SIG-M5 treated with dmso at 0.1 percent for 504 hours (cell line): ENCODE results near the gene RASSF3.
"Not testable (repeated sequence)": the region's sequence is repeated elsewhere in the genome, so short reads cannot be mapped to it uniquely, and the experiment has no call there.

Source experiments
- DNase-seq: peaks from one replicate; lab custom pipeline; 2025; ENCODE audit not compliant: unreplicated experiment; lab: John Stamatoyannopoulos, UW

RASSF3 gene

GRCh38 chr12:64631197-64631596 lies 20.9 kb downstream of the RASSF3 start:
- no peak for DNase-seq

GRCh38 chr12:64633011-64633939 lies 23.0 kb downstream of the RASSF3 start:
- DNase-seq = no peak

GRCh38 chr12:64633940-64634337 lies 23.6 kb downstream of the RASSF3 start:
- DNase-seq = no peak

DNA sequence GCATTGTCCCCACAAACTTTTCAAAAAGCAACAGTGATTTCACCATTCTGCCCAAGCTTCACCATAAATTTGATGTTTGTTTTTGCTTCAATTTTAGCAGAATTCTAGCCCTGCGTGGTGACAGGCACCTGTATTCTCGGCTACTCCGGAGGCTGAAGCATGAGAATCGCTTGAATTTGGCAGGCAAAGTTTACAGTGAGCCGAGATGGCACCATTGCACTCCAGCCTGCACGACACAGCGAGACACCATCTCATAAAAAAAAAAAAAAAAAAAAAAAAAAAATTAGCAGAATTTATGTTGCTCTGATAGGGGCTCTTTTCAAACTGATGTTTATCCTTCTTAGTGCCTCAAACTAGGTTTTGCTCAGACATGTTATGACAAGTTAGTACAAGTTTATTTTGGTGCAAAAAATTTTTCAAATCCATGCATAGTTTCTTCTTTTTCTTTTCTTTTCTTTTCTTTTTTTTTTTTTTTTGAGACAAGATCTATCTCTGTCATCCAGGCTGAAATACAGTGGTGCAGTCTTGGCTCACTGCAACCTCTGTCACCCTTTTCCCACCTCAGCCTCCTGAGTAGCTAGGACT lies 24.3 kb downstream of the RASSF3 start:
- no peak for DNase-seq

DNA sequence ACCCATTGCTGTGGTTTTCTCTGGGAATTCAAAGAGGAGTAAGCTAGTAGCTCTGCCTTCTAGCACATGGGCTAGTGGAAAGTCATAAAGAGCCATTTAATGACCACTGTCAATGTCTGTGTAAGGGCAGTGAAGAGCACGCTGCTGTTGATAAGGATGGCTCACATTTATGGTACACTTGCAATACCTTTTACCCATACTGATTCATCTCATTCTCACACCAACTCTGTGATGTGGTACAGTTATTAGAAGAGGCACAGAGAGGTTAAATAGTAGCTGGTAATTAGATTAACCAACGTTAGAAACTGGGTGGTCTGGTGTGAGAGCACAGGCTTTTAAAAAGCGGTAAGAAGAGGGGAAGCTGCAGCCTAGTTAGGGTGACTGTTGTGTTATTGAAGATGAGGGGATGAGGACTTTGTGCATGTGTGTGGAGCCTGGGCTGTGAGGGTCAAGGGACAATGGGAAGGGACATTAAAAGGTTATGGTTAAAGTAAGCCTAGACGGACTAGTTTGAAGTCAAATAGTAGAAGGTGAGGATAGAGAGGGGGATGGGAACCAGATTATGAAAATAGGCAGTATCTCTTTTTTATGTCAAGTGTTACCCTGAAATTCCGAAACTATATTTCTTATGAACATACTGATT lies 25.2 kb downstream of the RASSF3 start:
- DNase-seq = no peak

DNA sequence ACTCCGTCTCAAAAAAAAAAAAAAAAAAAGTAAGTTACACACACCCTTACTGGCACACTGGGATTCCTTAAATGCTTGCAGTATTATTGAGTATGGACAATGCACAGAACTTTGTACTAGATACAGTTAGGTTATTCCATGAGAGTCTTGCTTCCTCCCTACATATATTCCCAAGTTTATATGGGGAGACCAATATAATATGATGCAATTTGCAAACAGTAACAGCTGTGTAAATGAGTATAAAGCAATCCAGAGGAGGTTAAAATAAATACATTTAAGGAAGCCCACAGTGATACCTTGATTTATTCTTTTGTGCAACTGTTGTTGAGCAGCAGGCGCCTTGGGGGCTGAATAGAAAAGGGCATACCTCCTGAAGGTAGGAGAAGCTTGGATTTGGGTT lies 26.6 kb downstream of the RASSF3 start:
- DNase-seq = no peak

DNA sequence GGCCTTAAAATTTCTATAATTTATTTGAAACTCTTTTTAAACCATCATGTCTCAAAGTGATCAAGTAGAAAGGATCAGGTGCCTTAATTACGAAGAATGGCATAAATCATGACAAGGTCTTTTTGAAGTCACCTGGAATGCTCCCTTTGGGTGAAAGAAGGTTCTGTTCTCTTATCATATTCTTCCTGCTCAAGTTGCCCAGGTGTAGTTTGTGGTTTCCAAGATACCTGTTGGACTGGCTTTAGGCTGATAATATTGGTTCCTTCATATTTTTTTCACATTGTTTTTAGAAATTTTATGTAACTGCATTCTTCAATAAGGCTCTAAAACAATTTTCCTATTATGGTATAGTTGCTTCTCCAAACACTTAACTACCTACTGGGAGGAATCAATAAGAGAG lies 29.2 kb downstream of the RASSF3 start:
- DNase-seq = no peak

- DNase-seq = no peak
These were observed 36.0 kb downstream of the RASSF3 start for GRCh38 chr12:64646318-64646717.

- DNase-seq = no peak
These were observed 39.2 kb downstream of the RASSF3 start for GRCh38 chr12:64649487-64649886.

- no peak for DNase-seq
These were observed 40.5 kb downstream of the RASSF3 start for GRCh38 chr12:64650762-64651161.

- no peak for DNase-seq
These were observed 42.1 kb downstream of the RASSF3 start for GRCh38 chr12:64652346-64652745.

DNA sequence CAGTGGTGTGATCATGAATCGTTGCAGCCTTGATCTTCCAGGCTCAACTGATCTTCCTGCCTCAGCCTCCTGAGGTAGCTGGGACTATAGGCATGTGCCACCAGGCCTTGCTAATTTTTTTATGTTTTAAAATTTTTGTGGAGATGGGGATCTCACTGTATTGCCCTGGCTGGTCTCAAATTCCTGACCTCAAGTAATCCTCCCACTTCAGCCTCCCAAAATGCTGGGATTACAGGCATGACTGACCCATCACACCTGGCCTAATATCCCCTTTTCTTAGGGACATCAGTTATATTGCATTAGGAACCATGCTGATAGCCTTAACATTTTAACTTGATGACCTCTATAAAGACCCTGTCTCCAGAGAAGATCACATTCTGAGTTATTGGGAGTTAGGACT lies 42.8 kb downstream of the RASSF3 start:
- no peak for DNase-seq

GRCh38 chr12:64653907-64654306 lies 43.6 kb downstream of the RASSF3 start:
- not testable (repeated sequence) for DNase-seq

GRCh38 chr12:64655141-64655540 lies 44.8 kb downstream of the RASSF3 start:
- DNase-seq = no peak

- no peak for DNase-seq
These were observed 46.1 kb downstream of the RASSF3 start for GRCh38 chr12:64656429-64656828.

- DNase-seq = no peak
These were observed 48.7 kb downstream of the RASSF3 start for GRCh38 chr12:64658892-64659481.

- no peak for DNase-seq
These were observed 50.1 kb downstream of the RASSF3 start for GRCh38 chr12:64660237-64661018.

GRCh38 chr12:64663015-64663414 lies 52.7 kb downstream of the RASSF3 start:
- DNase-seq = no peak

- no peak for DNase-seq
These were observed 55.2 kb downstream of the RASSF3 start for GRCh38 chr12:64665514-64665913.

DNA sequence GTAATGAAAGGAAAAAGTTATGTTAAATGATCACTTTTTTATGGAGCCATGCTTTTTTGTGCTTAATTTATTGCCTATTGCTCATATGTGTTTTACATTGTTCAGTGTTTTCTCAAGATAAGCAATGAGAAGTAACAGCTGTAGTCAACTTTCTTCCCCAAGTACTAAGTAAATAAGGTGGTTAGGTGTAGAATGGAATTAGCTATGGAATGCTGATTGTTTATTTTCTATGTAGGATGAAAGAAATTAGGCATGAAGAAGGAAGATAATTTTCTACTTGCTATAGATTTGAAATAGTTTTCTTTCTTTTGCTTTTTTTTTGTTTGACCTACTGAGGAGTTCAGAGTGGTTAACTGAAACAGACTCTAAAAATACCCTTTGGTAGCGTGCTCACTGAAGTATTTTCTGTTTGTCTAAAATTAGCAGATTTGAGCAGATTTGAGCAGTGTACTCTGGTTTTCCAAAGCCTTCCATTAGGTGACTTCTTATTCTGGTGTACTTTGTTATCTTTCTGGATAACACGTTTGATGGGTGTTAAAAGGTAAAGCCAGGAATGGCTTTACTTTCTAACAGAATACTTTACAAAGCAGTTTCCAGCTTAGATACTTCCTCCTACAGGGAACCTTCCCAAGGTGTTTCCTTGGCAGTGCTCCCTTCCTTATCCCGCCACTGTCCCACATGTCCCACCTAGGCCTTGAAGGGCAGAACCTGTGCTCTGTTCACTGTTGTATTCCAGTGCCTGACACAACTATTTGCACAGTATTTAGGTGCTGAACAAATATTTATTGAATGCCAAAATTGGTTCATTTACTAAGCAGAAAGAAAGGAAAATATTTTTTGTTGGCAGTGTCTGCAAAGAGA lies 56.0 kb downstream of the RASSF3 start:
- DNase-seq = no peak
